SW480 (cell line): Measurements from ENCODE around the gene EEPD1.
"Not testable (repeated sequence)": the region's sequence is repeated elsewhere in the genome, so short reads cannot be mapped to it uniquely, and the experiment has no call there.

Source experiments
- DNase-seq: peaks from one replicate; pipeline ENCODE4 v3.0.0-alpha.2; 2016; ENCODE audit warnings: low spot score

EEPD1 gene

DNA sequence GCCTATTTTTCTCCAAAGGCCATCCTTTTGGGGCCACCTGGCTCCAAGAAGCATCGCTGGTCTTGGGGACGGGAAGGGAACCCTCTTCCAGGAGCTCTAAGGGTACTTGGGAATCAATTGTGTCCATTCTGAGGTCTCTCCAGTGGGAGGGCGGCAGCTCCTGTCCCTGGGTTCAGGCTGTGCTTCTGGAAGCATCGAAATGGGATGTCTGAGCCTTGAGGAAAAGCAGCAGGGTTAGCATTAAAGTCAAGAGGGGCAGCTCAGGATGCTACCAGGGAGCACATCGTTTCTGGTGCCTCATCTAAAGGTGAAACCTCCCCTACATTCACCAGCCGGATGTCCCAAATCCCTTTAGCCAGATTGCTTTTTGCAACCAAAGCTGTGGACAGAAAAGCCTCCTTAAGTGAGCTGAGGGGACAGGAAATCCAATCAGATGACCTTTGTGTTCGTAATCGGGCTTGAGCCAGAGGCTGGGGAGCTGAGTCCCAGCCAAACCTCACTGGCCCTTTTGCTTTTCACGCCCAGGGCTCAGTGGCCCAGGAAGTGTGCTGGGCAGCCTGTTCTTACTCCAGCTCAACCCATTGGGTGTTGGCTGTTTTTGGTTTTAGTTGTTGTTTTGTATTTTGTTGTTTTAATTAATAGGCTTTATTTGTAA, 147.8 kb downstream of the EEPD1 start:
- DNase-seq: no peak

DNA sequence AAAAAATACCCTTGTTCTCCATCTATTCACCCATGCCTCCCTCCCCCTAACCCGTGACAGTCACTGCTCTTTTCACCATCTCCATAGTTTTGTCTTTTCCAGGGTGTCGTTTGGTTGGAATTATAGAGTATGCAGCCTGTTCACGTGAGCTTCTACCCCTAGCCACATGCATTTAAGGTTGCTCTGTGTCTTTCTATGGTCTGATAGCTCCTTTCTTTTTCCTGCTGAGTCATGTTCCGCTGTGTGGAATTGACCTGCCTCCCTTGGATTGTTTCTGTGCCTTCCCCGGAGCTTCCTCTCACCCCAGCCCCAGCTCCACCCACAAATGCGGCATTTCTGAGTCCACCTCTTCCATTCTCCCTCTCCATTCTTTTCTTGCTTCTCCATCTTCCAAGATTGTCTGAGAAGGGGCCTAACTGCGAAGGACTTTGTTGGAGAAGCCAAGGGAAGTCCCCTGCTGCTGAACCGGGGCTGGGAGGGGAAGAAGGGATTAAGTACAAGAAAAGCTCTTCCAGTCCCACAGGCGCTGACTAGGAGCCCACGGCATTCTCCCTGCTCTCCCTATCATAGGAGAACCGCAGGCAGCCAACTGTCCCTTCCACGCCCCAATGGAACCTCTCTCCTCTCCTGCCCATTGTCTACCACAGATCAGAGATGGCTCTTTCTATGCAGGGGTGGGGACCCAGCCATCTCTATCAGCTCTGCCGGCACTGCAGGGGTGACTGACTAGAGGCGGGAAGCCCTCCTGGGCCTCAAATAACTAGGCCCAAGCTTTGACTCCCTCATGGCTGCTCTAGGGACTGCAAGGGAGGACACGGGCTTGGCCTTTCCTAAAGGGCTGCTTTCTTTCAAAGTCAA, 149.1 kb downstream of the EEPD1 start:
- no peak for DNase-seq

DNA sequence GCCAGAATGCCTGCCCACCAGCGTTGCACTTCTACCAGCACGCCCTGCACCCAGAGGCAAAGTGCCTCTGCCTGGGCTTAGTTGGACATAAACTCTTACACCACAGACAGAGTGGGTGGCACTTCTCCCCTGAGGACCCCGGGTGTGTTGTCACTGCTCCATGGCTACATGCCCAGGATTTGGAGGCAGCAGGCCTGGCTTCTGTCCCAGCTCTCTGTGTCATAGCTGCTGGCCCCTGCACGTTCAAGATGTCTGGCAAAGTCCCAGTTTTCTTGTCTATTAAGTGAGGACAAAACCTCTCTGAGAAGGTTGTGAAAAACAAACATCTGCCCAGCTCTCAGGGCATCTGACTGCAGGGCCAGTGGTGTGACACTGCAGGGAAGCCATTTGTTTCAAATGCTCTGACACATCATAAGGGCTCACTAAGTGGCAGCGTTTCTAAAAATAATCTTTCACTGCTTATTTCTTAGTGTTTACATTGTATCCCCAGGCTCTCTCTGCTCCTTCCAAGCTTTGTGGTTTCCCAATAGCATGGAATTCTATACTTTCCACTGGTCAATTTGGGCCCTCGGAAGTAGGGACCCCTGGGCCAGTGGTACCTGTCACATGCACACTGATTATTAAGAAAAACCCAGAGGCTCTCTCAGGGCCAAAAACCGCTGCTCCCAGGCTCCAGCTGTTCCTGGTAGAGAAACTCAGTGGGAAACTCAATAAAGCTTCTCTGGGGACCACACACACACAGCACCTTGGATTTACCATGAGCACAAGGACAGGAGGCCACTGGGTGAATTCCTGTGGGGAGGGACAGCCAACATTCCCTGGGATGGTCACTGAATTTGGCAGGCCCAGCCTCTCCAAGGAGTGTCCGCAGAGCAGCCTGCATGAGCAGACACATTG, 150.4 kb downstream of the EEPD1 start:
- DNase-seq: no peak

DNA sequence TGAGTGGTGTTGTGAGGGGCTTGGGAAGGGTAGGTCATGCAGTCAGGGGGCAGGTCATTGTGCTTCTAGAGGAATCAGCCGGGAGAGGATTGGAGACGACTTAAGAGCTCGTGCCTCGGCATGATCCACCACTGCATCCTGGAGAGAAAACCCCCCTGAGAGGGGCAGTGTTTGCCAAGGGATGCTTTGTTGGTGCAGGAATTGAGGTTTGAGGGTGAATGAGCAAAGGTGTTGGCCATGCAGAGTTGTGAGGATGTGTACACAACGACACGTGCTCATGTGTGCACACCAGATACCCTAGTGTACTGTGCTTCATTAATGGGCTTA, 151.0 kb downstream of the EEPD1 start:
- DNase-seq: no peak

DNA sequence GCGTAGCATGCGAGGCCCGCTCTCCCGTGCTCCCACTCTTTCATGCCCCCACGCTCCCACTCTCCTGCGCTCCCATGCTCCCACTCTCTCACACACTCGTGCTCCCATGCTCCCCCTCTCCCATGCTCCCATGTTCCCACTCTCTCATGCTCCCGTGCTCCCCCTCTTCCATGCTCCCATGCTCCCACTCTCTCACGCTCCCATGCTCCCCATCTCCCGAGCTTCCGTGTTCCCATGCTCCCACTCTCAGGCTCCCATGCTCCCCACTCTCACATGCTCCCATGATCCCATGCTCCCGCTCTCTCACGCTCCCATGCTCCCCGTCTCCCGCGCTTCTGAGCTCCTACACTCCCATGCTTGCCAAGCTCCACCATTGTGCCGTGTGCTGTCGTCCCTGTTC, 152.2 kb downstream of the EEPD1 start:
- DNase-seq: no peak

DNA sequence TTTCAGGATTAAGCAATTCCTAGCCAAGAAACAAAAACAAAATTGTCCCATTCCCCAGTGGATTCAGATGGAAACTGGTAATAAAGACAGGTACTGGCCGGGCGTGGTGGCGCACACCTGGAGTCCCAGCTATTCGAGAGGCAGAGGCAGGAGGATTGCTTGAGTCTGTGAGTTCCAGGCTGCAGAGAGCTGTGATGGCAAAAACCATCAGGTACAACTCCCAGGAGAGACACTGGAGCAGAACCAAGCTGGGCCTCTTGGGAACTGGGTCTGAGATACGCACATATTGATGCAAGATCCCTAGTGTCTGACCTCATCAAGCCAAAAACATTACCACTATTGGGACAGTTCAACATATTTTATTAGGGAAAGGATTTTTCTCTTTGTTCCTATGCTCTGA, 152.6 kb downstream of the EEPD1 start:
- no peak for DNase-seq

DNA sequence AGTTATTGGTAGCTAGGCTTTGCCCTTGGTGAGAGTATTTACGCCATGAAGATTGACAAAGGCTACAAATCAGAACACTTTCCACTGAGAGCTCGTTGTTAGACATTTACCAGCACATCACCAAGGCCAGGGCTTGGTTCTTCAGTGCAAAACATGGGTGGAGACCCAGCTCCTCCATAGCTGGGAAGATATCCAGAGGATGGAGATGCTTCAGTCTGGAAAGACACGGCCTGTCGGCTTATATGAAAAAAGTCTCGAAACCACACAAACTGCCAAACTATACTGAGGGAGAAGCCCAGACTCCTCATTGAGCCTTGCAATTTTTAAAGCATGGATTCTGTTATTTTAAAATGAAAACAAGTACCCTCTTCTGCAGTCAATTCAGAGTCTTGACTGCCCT, 153.2 kb downstream of the EEPD1 start:
- DNase-seq: no peak

DNA sequence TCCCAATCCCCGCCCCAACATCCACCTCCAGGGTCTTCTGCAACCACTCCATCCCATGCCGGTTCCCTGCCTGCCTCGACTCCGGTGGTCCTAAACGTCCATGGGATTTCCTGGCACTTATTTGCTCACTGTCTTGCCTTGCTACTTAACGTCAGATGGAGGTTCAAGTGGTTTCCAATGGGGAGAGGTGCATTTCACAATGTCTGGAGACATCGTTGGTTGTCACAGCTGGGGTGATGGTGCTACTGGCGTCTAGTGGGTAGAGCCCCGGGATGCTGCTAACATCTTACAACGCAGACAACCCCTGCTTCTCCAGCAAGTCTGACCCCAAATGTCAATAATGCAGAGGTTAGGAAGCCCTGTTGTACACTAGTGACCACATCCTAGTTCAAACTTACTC, 153.7 kb downstream of the EEPD1 start:
- no peak for DNase-seq

DNA sequence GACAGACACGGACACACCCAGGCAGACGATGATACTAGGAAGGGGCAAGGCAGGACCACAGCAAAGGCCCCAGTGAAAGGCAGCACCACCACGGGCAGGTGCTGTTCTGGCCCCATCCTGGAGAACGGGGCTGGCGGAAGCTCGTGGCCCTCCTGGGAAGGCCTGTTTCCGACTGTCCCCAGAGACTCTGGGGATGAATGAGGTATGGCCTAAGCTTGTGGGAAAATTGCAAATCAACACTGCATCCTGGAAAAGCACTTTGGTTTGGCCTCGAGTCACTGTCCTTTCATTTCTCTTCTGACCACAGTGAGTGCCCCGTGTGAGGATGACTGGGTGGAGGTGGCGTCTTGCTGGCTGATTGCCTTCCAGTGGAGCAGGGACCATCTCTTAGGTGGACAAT, 155.0 kb downstream of the EEPD1 start:
- DNase-seq: no peak

DNA sequence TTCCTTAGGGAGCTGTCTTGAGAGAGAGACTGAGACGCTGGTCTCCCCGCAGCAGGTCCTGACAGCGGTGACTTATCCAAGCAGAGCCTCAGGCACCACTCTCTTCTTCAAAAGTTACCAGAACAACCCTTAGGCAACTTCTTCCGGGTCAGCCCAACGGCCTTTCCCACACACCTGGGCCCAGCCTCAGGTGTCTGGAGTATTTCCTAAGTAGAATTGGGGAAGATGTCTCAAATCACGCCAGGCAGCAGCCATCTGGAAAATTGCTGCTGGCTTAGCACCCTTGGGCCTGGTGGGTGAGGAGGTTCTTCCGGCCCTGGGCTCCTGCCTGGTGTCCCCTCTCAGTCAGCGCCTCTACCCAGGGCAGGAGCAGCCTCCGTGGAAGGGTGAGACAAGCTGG, 156.2 kb downstream of the EEPD1 start:
- no peak for DNase-seq

DNA sequence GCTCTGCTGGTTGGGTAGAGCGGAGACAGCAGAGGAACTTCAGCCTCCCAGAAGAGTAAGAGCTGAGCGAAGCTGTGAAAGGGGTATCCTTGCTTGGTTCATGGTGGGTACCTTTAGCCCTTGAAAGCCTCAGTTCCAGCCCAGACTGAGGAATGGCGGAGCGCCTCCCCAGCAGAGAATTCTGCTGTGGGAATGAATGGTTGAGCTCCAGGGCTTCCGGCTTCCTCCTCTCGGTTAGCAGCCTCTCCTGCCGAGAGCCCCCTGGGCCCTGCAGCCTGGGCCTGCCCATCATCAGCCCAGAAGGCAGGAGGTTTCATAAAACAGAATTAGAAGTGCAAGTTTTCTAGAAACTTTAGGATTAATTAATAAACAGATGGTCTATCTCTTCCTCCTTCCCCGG, 156.7 kb downstream of the EEPD1 start:
- no peak for DNase-seq

DNA sequence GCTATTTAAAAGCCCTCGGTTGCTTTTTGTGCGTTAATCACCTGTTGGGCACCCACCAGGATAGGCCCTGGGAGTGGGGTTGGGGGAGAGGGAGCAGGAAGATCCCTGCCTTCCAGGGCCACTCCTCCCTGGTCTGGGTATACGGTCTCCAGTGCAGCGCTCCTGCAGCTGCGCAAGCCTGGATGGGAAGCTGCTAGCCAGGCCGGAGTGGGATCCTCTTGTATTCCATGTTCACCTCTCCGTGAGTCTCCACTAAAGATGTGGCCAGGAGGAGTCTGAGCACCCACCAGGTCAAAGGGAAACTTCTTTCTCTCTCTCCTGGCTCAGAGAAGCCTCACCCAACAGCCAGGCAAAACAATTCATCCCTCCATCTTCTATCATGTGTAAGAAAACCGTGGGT, 157.8 kb downstream of the EEPD1 start:
- DNase-seq: no peak

DNA sequence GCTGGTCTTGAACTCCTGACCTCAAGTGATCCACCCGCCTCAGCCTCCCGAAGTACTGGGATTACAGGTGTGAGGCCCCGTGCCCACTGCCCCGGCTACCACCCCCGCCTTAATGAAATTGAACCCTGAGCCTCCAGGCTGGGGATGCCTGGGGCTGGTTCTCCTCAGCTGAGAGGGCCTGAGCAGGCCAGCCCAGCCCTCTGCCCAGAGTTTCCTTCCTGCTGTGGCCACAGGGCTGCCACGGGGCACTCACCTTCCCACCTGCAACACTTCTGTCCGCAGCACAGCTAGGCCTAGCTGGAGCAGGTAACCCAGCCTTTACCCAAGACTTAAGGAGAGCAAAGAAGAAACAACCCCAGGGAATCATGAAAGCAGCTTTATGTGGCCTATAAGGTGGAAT, 158.5 kb downstream of the EEPD1 start:
- no peak for DNase-seq

DNA sequence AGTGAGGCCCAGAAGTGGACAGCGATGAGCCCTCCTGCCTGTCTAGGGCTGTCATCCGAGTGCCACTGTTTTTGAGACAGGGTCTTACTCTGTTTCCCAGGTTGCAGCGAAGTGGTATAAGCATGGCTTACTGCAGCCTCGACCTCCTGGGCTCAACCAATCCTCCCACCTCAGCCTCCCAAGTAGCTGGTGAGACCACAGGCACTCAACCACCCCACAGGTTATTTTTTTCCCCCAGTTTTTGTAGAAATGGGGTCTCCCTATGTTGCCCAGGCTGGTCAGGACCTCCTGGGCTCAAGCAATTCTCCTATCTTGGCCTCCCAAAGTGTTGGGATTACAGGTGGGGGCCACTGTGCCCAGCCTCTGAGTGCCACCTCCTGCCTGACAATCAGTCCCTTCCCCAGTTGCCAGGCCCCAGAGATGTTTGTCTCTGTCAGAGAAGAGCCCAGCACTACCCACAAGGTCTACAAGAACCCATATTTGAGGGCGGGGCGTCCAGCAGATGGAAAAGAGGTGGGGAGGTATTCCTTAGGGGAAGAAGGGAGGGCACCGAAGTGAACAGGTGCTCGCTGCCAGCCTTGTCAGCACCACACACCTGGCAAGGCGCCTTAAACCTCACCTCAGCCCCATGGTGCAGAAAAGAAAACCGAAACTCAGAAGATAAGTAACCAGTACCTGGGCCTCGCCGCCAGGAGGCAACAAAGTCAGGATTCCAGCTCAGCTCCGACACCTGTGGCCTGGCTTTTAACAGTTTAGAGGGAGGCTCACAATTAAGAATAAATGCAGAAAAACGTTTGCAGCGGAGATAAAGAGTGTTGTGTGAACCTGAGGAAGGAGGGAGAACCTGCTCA, 159.2 kb downstream of the EEPD1 start:
- DNase-seq: no peak

DNA sequence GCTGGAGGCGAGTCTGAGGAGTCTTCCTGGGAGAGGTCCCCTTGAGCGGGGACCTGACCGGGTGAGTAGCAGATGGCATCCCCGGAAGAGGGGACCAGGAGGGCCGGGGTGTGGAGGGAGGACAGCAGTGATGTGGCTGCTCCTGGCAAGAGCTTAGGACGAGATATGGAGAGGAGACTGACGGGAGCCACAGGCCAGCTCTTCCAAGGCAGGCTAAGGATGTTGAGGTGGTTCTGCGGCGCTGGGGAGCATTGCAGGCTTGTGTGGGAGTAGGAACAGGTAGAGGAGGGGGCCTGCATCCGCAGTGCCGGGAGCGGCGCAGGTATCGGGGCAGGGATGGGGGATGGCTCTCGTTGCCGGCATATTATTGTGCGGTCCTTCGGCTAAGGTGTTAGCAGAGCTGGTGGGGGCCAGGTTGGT, 159.9 kb downstream of the EEPD1 start:
- DNase-seq: no peak

DNA sequence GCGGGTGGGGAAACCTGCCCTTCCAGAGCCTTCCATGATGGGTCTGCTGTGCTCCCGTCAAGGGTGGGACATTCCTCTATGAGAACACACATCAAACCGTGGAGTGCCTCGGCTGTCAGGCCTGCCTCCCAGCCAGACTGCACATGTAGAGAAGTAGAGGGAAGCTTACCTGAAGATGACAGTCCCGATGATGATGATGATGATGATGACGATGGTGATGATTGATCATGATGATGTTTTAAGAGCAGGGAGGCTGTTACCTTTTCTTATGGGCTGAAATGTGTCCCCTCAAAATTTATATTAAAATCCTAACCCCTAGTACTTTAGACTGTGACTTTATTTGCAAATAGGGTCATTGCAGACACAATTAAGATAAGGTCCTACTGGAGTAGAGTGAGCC, 160.6 kb downstream of the EEPD1 start:
- no peak for DNase-seq

DNA sequence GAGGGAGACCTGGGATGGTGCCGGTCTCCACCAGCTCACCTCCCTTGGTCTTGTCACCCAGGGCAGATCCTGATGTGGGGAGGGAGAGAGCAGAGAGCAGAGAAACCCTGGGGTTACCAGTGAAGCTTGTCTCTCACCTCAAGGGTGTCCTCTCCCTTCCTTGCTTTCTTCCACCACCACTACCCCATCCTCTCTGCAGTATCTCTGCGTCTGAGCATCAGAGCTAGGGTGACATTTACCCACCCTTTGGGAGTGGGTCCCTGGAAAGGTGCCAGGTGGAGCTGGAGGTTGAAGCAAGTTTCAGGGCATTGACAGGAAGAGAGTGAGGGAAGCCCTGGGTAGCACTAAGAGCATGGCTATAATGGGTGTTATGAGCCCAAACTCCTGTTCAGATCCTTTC, 161.4 kb downstream of the EEPD1 start:
- no peak for DNase-seq

DNA sequence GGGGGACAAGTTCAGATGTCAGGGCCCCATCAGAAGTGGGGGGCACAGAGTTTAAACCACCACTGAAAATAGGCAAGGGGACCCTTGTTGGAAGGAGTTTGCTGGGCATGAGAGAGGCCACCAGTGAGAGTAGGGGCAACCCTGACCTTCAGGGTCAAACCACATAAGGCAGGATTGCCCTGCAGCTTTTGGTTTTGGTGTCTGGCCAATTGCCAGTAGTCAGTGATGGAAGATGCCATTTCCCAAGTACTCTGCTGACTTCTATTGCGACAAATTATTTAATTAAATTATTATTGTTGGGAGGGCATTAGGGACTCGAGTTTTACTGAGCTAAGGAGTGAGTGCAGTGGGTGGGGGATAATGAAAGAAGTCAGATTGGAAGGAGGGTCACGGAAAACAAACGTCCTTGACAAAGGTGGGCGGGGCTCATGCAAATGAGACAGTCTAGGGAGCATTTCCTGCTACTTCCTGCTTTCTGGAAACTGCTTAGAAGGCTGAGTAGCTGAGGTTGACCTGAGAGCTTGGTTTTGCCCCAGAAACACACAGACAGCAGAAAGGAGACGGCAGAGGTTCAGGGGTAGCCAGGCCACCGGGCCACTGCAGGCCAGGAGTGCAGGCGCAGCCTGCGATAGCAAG, 162.4 kb downstream of the EEPD1 start:
- DNase-seq: peak; percentile 27

DNA sequence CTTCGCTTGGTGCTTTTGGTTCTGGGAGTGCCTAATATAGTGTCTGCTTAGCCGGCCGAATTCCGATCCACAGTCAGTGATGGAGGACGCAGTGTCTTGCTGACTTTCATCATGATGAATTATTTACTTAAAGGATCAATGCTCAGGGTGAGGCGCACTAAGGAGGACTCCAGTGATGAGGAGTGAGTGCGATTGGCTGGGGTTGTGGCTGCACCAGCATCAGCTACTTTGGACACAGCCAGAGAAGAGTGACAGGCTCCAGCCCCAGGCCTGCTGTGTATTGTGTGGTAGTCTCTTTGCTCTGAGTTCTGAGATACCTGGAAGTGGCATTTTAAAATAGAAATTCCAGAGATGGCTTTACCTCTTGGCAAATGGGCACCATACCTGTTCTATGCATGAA, 163.3 kb downstream of the EEPD1 start:
- no peak for DNase-seq

DNA sequence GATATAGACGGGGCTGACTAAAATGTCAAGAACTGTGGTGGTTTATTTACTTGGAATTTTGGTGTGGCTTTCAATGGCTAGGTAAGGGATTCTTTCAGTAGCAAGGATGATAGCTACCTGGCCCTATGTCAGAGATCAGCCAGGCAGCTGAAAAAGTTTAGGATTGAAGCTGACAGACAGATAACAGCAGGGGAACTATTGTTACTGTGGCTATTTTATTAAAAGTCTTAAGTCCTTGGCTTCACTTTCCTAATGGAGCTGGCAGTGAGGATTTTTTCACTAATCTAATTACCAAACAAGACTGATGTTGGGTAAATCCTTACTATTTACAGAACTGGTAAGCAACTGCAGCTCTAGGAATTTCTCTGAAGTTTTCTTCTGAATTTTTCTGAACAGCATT, 164.2 kb downstream of the EEPD1 start:
- no peak for DNase-seq

DNA sequence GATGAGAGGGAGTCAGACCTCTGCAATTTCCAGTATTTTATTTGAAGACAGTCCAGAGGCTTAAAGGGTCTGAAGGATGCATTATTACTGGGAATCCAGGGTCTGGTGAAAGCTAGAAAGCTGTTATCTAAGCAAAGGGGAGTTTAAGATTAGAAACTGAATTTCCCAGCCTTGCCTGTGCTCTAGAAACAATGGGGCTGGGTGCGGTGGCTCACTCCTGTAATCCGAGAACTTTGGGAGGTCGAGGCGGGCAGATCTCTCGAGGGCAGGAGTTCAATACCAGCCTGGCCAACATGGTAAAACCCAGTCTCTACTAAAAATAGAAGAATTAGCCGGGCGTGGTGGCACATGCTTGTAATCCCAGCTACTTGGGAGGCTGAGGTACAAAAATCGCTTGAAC, 165.1 kb downstream of the EEPD1 start:
- no peak for DNase-seq

DNA sequence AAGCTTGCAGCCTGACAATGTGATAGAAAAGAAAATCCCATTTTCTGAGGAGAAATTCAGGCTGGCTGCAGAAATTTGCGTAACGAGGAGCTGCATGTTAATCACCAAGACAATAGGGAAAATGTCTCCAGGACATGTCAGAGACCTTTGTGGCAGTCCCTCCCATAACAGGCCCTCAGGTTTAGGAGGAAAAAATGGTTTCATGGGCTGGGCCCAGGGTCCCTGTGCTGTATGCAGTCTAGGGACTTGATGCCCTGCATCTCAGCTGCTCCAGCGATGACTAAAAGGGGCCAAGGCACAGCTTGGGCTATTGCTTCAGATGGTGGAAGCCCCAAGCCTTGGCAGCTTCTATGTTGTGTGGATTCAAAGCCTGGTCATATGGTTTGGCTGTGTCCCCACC, 168.2 kb downstream of the EEPD1 start:
- DNase-seq: not testable (repeated sequence)
